ENCODE data around the gene RAD23A. TPM values are rescaled to one million over a fixed set of nuclear protein-coding genes. Genes with fewer than 3 reads are reported as not detected.
"Not testable (repeated sequence)": the region's sequence is repeated elsewhere in the genome, so short reads cannot be mapped to it uniquely, and the experiment has no call there.

Gene RAD23A
- total RNA-seq, 1 donor from 2014 or later = 129 TPM

DNA sequence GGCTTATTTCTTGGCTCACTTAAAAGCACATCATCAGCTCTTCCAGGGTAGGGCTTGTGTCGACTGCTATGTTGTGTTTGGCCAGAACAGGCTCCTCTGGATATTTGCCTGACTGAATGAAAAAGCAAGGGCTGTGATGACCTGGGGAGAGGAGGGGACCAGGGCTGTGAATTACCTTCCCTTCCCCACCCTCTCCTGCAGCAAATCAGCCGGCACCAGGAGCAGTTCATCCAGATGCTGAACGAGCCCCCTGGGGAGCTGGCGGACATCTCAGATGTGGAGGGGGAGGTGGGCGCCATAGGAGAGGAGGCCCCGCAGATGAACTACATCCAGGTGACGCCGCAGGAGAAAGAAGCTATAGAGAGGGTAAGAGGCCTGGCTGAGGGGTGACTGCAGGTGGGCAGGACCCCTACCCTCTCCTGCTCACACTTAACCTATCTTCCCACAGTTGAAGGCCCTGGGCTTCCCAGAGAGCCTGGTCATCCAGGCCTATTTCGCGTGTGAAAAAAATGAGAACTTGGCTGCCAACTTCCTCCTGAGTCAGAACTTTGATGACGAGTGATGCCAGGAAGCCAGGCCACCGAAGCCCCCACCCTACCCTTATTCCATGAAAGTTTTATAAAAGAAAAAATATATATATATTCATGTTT is 7.0 kb downstream of the RAD23A start:
- TF ChIP-seq, protein P1, sequence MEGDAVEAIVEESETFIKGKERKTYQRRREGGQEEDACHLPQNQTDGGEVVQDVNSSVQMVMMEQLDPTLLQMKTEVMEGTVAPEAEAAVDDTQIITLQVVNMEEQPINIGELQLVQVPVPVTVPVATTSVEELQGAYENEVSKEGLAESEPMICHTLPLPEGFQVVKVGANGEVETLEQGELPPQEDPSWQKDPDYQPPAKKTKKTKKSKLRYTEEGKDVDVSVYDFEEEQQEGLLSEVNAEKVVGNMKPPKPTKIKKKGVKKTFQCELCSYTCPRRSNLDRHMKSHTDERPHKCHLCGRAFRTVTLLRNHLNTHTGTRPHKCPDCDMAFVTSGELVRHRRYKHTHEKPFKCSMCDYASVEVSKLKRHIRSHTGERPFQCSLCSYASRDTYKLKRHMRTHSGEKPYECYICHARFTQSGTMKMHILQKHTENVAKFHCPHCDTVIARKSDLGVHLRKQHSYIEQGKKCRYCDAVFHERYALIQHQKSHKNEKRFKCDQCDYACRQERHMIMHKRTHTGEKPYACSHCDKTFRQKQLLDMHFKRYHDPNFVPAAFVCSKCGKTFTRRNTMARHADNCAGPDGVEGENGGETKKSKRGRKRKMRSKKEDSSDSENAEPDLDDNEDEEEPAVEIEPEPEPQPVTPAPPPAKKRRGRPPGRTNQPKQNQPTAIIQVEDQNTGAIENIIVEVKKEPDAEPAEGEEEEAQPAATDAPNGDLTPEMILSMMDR (conservative IDR thresholded peaks at IDR 0.05; ENCODE audit: low read depth, low read length) = no peak
- no peak overlapping the region for H3K4me3 ChIP-seq (ENCODE audit: low read depth, low read length)
- DNase-seq (ENCODE audit: low read depth) = no peak

DNA sequence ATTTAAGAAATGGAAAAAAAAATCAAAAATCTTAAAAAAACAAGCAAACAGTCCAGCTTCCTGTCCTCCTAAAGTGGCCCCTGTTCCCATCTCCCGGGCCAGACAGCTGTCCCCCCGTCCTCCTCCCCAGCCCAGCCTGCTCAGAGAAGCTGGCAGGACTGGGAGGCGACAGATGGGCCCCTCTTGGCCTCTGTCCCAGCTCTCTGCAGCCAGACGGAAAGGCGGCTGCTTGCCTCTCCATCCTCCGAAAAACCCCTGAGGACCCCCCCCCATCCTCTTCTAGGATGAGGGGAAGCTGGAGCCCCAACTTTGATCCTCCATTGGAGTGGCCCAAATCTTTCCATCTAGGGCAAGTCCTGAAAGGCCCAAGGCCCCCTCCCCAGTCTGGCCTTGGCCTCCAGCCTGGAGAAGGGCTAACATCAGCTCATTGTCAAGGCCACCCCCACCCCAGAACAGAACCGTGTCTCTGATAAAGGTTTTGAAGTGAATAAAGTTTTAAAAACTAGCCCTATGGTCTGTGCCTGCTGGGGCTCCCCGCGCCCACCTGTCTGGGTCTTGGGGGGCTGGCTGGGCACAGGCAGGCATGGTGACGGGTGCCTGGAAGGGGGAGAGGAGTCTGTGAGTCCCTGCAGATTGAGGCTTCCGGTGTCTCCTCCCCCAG is 7.6 kb downstream of the RAD23A start:
- no peak overlapping the region for H3K4me3 ChIP-seq (ENCODE audit: low read depth, low read length)
- TF ChIP-seq, protein P1 (conservative IDR thresholded peaks at IDR 0.05; ENCODE audit: low read depth, low read length) = no peak
- no peak for DNase-seq (ENCODE audit: low read depth)

DNA sequence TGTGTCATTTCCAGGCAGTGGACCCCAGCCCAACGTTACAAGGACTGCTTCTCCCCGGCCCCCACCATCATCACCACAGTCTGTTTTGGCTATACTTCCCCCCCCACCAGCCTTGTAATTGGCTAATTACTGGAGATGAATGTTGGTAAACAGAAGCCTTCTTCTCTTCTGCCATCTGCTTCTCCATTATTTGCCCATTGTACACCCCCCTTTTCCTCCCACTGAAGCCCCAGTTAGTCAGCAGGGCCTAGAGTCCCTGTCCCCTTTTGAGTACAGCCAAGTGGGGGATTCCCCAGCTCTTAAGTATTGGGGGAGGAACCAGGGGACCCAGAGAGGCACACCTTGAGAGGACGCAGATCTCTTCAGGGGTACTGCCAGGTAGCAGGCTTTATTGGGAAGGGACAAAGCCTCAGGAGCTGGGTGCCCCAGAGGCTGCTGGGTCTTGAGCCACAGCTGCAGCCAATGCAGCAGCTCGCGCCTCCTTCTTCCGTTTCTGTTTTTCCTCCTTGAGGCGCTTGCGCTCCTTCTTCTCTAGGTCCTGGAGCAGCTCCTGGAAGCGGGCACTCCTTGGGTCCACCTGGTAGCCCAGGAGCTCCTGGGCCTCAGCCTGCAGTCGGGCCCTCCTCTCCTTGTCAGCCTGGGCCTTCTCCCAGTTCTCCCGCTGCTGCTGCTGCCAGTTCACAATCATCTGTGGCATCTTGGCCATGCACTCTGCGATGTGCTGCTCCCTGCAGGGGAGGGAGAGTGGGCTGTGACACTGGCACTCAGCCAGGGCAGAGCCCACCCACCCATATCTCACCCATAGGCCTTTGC is 8.3 kb downstream of the RAD23A start:
- H3K4me3 ChIP-seq (ENCODE audit: low read depth, low read length) = no peak overlapping the region
- DNase-seq (ENCODE audit: low read depth) = no peak
- TF ChIP-seq, protein P1 (conservative IDR thresholded peaks at IDR 0.05; ENCODE audit: low read depth, low read length) = no peak

DNA sequence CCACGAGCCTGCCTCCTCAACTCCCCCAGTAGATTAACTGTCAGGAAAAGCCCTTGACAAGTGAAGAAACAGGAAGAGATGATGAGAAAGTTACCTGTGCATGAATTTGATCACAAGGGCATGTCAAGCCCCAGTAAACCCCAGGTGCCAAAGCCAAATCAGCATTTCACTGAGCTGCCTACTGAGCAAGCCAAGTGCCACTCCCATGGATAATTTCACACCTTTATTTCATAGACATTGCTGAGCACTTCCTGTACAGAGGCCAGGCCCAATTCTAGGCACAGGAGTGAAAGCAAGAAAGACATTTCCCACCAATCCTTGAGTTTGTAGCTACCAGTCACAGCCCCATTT is 8.9 kb downstream of the RAD23A start:
- DNase-seq (ENCODE audit: low read depth) = no peak
- H3K4me3 ChIP-seq (ENCODE audit: low read depth, low read length) = no peak overlapping the region
- TF ChIP-seq, protein P1 (conservative IDR thresholded peaks at IDR 0.05; ENCODE audit: low read depth, low read length) = no peak

DNA sequence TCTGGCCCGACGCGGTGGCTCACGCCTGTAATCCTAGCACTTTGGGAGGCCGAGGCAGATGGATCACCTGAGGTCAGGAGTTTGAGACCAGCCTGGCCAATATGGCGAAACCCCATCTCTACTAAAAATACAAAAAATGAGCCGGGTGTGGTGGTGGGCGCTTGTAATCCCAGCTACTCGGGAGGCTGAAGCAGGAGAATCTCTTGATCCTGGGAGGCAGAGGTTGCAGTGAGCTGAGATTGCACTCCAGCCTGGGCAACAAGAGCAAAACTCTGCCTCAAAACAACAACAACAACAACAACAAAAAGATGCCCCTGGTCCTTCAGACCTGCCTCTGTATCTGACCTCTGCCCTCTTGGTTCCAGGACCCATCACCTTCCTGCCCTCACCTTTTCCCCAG is 9.9 kb downstream of the RAD23A start:
- DNase-seq (ENCODE audit: low read depth) = not testable (repeated sequence)
- peak overlapping the region; percentile 86 for H3K4me3 ChIP-seq (ENCODE audit: low read depth, low read length)

DNA sequence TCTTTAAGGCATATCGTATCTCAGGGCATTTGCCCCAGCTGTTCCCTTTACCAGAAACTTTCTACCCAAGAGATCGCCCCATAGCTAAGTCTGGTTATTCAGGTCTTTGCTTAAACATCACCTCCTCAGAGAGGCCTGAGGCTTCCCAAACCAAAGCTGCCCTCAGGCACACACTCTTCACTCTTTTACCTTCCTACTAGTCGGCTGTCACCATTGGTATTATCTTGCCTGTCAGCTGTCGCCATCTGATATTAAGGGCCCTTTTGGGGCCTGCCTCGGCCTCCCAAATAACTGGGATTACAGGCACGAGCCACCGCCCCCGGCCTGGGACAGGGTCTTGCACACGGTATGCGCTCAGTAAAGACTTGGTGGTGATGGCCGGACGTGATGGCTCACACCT is 10.3 kb downstream of the RAD23A start:
- DNase-seq (ENCODE audit: low read depth) = no peak
- TF ChIP-seq, protein P1 (conservative IDR thresholded peaks at IDR 0.05; ENCODE audit: low read depth, low read length) = no peak
- H3K4me3 ChIP-seq (ENCODE audit: low read depth, low read length) = peak overlapping the region; percentile 86
